Fibroblast of lung (primary cell): ENCODE results near the gene ATF6B. TPM values are rescaled to one million over a fixed set of nuclear protein-coding genes. Genes with fewer than 3 reads are reported as not detected.

Experiments used
- DNase-seq, 2 donors: peaks; one replicate each; pipeline versions ENCODE4 v3.0.0 to v3.0.0-alpha.2; 2010; ENCODE audit warnings: low read depth in 2 of 2
- H2AFZ ChIP-seq: 2 replicates; pipeline ENCODE4 v1.5.1; 2012; ENCODE audit warnings: low read length, control low read depth, inconsistent platforms
- H3K27ac ChIP-seq: 2 replicates; pipeline ENCODE4 v1.5.1; 2011; ENCODE audit warnings: low read length, control low read depth; ENCODE audit not compliant: insufficient read depth
- H3K27me3 ChIP-seq: 2 replicates; pipeline ENCODE4 v1.5.1; 2011; ENCODE audit warnings: mild to moderate bottlenecking, low read length; ENCODE audit not compliant: control insufficient read depth, insufficient read depth
- H3K36me3 ChIP-seq: 2 replicates; pipeline ENCODE4 v1.5.1; 2011; ENCODE audit warnings: low read length; ENCODE audit not compliant: control insufficient read depth, insufficient read depth
- H3K4me1 ChIP-seq: 2 replicates; pipeline ENCODE4 v1.5.1; 2011; ENCODE audit warnings: low read length; ENCODE audit not compliant: control insufficient read depth, insufficient read depth; ENCODE audit errors: extremely low read depth
- H3K4me2 ChIP-seq: 2 replicates; pipeline ENCODE4 v1.5.1; 2011; ENCODE audit warnings: low read length, control low read depth; ENCODE audit not compliant: insufficient read depth; ENCODE audit errors: extremely low read depth
- H3K4me3 ChIP-seq, 4 experiments: fragments of 200-600 bp in 1 of 4; sonication (generic) in 1 of 4; replicated peaks in 1 of 4; 2 replicates each; pipeline ENCODE4 v1.5.1; 2011 to 2016; ENCODE audit warnings: low read length in 4 of 4, low read depth in 3 of 4, mild to moderate bottlenecking in 3 of 4, control low read depth in 2 of 4, inconsistent platforms in 1 of 4, mixed read lengths in 1 of 4; ENCODE audit not compliant: insufficient read depth in 1 of 4; ENCODE audit errors: control extremely low read depth in 1 of 4
- H3K79me2 ChIP-seq: 2 replicates; pipeline ENCODE4 v1.5.1; 2012; ENCODE audit warnings: mild to moderate bottlenecking, low read length, inconsistent platforms; ENCODE audit not compliant: control insufficient read depth, insufficient read depth
- H3K9ac ChIP-seq: 2 replicates; pipeline ENCODE4 v1.5.1; 2011; ENCODE audit warnings: mild to moderate bottlenecking, low read length, control low read depth; ENCODE audit not compliant: insufficient read depth
- H3K9me3 ChIP-seq: 2 replicates; pipeline ENCODE4 v1.5.1; 2012; ENCODE audit warnings: low read depth, low read length; ENCODE audit not compliant: control insufficient read depth, insufficient read depth
- H4K20me1 ChIP-seq: 2 replicates; pipeline ENCODE4 v1.5.1; 2011; ENCODE audit warnings: low read length; ENCODE audit not compliant: control insufficient read depth, insufficient read depth; ENCODE audit errors: extremely low read depth
- CTCF ChIP-seq, 2 donors: IDR thresholded peaks in 1 of 2; conservative IDR thresholded peaks in 1 of 2; 1 replicate in 1 of 2; 2 replicates in 1 of 2; pipeline ENCODE4 v1.5.1; 2011 to 2012; ENCODE audit warnings: low read length in 2 of 2, control low read depth in 1 of 2, inconsistent platforms in 1 of 2, low read depth in 1 of 2, mild to moderate bottlenecking in 1 of 2
- EZH2 ChIP-seq: IDR thresholded peaks from 2 replicates; pipeline ENCODE4 v1.5.1; 2012; ENCODE audit warnings: low read length, control low read depth, mild to moderate bottlenecking; ENCODE audit errors: missing control alignments
- polyA plus RNA-seq, 2 donors: library from polyadenylated mRNA; depleted of rRNA in 1 of 2; stranded (reverse) in 1 of 2; unstranded in 1 of 2; fragments of >200 nt; gene quantifications; 2 replicates each; pipeline ENCODE4 v1.2.1, GENCODE V29; 2011 to 2012; ENCODE audit warnings: missing spikeins in 1 of 2
- total RNA-seq: library from RNA; depleted of rRNA; stranded (reverse); fragments of >200 nt; gene quantifications from 2 replicates; pipeline ENCODE4 v1.2.1, GENCODE V29; 2014

ATF6B gene
- total and polyA plus RNA-seq, 2 donors (not counting 1 experiment from before 2014, with no cell fraction given): 15.7 to 36.2 TPM

DNA sequence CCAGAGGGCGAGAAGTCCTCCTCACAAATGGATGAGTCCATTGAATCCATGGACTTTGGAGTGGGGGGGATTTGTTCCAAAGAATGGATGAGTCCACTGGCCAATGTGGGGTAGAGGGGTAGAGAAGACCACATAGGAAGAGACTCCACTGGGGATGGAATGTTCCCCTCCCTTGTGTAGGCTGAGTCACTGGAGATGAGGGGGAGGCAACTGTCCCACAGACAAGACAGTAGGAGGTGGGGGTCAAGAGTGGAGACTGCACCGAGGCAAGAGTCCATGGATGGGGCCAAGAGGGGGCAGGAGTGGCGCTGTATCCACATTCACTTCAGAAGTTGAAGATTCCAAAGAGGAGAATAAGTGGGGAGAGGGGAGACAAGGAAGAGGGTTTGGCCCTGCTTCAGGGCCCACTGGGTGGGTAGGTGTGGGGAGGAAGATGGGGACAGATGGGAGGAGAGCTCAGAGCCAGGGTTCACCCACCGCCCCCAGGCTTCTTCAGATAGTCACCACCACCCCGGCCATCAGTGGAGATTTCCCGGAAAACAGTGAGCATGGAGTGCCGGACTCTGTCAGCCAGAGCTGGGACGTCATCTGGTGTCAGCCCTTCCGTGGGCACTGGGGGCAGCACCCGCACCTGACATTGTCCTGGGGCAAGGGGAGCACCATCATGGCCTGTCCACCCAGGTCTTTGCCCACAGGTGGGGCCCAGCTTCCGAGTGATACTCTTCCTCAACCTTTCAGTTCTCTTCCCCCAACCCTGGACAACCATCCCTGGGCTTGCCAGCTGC is 41.0 kb upstream of the ATF6B start:
- no peak for DNase-seq
- H3K4me2 ChIP-seq: no peak overlapping the region

GRCh38 chr6:32168350-32168749 is 40.3 kb upstream of the ATF6B start:
- Histone ChIP-seq H3K36me3 (peaks cover 31% of the 10 kb centered on the region), H3K4me3 (no peak overlapping the region), H3K9me3 (no peaks in the 10 kb centered on the region), H4K20me1 (no peaks in the 10 kb centered on the region), H3K4me1 (peaks cover 2% of the 10 kb centered on the region), H3K79me2 (peaks cover 7% of the 10 kb centered on the region), H3K27me3 (no peaks in the 10 kb centered on the region), H3K4me2 (no peak overlapping the region), H3K27ac (no peak overlapping the region), H2AFZ (no peak overlapping the region), H3K9ac (no peak overlapping the region)
- TF ChIP-seq CTCF (conservative IDR thresholded peaks at IDR 0.05 in 1 of 2, IDR thresholded peaks at IDR 0.05 in 1 of 2; ENCODE audit: low read depth in 1 of 2, low read length in 2 of 2) (no peak), EZH2 (no peak)
- DNase-seq: no peak

More for the DNA sequence above, 41.0 kb upstream of the ATF6B start:
- Histone ChIP-seq H3K9me3 (no peaks in the 10 kb centered on the region), H3K27me3 (no peaks in the 10 kb centered on the region), H3K4me1 (peaks cover 2% of the 10 kb centered on the region), H3K36me3 (peaks cover 33% of the 10 kb centered on the region), H3K9ac (no peak overlapping the region), H2AFZ (no peak overlapping the region), H3K4me3 (no peak overlapping the region), H4K20me1 (no peaks in the 10 kb centered on the region), H3K79me2 (peaks cover 12% of the 10 kb centered on the region), H3K27ac (no peak overlapping the region)
- TF ChIP-seq EZH2: no peak
- no peak for TF ChIP-seq CTCF (conservative IDR thresholded peaks at IDR 0.05 in 1 of 2, IDR thresholded peaks at IDR 0.05 in 1 of 2; ENCODE audit: low read depth in 1 of 2, low read length in 2 of 2)

DNA sequence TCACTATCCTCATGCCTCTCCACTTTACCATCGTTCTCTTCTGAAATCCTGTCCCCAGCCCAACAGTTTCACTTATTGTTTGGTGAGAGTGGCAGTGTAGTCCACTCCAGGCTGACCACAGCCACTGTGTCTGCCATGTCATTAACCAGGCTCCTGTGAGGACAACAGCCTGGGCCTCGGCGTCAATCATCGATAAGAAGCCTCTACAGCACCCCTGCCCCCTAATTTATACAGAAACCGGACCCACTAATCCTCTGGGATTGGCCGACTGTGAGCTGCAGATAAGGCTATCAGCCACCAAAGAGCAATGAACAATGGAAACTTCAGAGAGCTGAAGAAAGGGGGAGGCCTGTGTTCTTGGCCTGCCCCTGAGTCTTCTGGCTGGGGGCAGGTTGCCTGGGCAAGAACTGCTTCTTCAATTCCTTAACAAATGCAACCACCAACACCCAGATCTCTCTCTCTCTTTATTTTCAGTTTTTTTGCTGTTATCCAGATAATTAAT is 39.8 kb upstream of the ATF6B start:
- H3K4me2 ChIP-seq: no peak overlapping the region
- H3K4me1 ChIP-seq: peaks cover under 1% of the 10 kb centered on the region
- H3K9me3 ChIP-seq: no peaks in the 10 kb centered on the region
- H3K27ac ChIP-seq: no peak overlapping the region
- no peak overlapping the region for H3K9ac ChIP-seq
- no peak overlapping the region for H2AFZ ChIP-seq
- no peak overlapping the region for H3K4me3 ChIP-seq
- H3K79me2 ChIP-seq: peaks cover 1% of the 10 kb centered on the region
- no peak for DNase-seq
- peaks cover 33% of the 10 kb centered on the region for H3K36me3 ChIP-seq
- H3K27me3 ChIP-seq: no peaks in the 10 kb centered on the region
- no peaks in the 10 kb centered on the region for H4K20me1 ChIP-seq
- TF ChIP-seq CTCF (conservative IDR thresholded peaks at IDR 0.05 in 1 of 2, IDR thresholded peaks at IDR 0.05 in 1 of 2; ENCODE audit: low read depth in 1 of 2, low read length in 2 of 2): no peak
- no peak for TF ChIP-seq EZH2
